CD4-positive, alpha-beta T cell treated with Interleukin-21 for 1 hour (primary cell): ENCODE results near the gene ST3GAL6.
A peak's percentile ranks its signal among the peaks of the same experiment; 100 is the strongest.
"Not testable (repeated sequence)": the region's sequence is repeated elsewhere in the genome, so short reads cannot be mapped to it uniquely, and the experiment has no call there.

Source experiments
- DNase-seq: peaks from one replicate; pipeline ENCODE4 v3.0.0-alpha.2; 2020

ST3GAL6 gene

DNA sequence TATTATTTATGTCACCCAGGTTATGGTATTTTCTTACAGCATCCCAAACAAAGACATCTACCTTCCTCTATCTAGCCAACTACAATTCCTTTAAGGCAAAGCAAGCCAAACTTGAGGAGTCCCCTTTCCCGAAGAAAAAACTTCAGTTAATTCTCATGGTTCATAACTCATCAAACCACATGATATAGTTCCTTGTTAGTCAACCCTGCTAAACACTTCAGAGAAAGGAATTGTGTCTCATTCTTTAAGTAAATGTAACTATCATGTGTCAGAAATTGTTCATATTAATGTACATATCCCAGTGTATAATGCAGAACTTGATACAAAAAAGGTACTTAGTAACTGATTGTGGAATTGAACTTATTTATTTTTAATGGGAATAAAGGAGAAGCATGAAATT lies 44.4 kb downstream of the ST3GAL6 start:
- DNase-seq = no peak

DNA sequence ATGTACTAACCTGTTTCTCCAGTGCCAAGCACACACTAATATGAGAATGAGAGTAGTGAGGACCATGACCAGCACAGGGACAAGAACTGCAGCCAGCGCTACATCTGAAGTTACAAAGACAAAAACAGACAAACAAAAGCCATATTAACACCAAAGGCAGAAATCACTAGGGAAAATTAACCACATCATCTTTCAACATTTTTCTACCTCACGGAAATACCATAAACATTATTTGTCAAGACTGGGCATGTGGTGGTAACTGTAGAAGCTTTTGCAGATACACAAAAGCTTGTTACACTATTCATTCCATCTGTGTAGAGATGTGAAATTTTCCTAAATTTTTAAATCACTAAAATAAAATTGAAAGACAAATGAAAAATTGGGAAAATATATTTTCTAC lies 44.9 kb downstream of the ST3GAL6 start:
- DNase-seq = no peak

DNA sequence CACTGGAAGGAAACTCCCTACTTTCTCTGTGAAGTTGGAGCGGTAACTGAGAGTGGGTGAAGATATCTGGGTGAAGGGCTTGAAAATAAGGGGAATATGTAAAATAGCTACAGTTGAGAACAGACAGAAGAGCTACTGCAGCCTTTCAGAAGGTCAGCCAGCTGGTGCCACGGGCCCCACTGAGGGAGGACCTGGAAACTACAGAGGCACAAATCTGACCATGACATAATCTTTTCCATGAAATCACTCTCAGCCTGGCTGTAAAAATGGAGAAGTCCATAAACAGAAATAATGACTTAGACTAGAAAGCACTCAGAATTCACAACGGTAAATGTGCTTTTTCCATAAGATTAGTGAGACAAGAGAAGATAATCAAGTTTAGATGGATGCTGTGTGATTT lies 46.4 kb downstream of the ST3GAL6 start:
- DNase-seq = no peak

DNA sequence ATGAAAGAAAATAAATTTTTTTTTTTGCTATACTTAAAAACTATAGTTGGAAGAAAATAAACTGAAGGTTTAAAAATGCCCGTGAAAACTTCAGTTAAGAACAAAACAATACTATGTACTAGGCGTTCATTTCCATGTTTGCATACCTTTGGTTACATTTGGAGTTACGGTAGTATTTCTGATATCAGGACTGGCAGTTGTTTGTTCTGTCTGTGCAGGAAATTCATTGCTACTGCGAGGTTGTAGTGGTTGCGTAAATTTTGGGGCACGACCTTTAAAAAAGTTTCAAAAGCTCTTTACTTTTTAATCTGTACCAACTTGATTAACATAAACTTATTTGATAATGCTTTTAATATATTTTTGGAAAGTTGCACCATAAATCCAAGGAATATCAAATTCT lies 47.9 kb downstream of the ST3GAL6 start:
- DNase-seq = no peak

DNA sequence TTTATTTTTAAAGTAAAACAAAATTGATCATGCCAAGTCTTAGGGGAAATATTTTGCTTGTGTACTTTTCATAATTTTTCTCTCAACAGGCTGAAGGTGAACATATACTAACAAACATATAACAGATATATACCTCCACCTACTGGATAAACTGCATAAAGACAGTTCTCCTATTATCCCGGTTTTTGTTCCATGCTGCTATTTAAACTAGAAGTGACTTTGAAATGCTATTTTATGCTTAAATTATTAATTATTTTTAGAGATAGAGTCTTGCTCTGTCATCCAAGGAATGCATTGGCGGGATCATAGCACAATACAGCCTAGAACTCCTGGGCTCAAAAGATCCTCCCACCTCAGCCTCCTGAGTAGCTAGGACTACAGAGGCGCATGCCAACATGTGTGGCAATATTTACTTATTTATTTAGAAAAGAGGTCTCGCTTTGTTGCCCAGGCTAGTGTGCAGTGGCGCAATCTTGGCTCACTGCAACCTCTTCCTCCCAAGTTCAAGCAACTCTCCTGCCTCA lies 49.8 kb downstream of the ST3GAL6 start:
- no peak for DNase-seq

DNA sequence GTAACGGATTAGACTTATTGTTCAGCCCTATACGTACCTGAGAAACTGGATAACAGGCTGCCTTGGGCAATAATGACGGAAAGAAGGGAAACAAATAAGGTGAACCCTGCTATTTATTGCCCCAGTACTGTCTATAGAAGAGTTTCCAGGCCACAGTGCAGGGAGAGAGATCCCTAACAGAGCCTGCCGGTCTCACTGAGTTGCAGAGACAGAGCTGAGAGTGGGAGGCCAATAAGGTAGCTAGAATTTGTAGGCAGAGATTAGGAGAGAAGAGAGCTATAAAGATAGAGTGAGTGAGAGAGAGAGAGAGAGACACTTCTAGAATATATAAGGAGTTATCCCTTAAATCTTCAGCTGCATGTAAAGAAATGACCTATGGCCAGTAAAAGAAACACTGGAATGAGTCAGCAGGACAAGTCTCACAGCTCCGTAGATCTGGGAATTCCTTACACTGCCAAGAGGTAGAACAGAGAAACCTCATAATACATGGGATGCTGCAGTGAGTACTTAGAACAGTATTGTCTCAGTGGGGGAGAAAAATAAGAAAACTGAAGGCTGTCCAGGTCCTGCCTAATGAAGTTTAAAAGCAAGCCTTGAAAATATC lies 51.8 kb downstream of the ST3GAL6 start:
- no peak for DNase-seq

DNA sequence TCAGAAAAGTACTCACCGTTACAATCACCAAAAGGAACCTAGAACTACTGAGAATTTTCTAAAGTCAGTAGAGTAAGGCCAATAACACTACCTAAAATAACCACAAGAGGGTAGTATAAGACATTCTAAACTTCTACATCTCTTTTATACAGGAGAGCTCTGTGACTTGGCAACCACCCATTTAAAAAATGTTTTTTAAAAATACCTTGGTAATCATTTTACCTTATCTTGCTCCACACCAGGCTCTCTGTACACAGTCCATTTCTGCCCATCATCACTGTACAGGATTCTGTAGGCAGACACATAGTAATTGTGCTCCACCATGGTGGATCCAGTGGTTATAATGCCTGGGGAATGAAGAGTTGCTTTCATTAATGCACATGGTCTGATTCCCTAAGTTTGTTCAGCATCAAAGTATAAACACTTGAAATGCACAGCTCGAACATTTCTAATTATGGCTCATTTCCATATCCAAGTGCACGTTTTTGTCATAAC lies 54.5 kb downstream of the ST3GAL6 start:
- DNase-seq = peak; percentile 25

DNA sequence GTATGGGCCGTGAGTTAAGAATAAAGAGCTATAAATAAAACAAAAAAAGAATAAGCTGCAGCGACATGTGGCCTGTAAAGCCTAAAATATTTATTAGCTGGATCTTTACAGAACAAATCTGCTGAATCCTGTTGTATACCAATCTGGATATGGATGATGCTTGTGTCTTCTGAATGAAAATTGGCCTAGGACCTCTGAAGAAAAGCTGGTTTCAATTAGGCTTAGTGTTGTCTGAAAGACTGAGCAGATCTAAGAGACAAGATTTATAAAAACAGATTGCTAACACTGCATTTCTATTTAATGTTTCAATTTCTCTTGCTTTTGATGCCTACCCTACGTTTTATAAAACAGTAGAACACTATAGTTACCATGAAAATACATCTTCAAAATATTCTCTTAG lies 57.9 kb downstream of the ST3GAL6 start:
- no peak for DNase-seq

DNA sequence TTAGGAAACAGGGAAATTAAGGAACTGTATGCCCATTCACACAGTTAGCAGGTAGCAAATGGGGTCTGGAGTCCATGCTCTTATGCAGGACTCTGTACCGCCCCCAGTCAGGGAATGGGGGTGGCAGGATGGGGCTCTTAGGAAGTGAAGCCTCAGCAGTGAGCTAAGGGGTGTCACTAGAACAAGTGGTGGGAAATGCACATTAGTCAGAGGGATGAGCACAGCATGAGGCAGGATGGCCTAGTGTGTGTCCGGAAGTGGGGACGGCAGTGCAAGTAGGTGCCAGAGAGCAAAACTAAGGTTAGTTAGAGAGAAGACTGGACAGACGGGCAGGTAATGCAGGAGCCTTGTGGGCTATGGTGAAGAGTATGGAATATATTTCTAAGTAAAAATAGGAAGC lies 60.7 kb downstream of the ST3GAL6 start:
- DNase-seq = no peak

DNA sequence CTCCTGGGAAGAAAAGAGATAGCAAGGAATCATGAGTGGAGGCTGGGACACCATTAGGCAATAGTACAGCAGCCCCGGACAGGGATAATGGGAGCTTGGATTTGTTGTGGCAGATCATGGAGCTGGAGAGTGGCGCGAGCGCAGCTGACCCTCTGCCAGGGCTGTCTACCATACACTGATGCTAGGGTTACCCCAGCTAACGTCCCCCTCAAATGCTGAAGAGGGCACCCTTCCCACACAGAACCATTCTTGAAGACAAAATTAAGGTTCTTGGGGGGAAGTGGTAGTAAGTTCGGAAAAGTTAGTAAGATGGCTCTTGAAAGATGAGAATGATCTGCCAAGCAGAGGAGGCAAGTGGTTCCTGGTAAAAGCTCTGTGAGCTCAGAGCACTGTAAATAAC lies 61.1 kb downstream of the ST3GAL6 start:
- no peak for DNase-seq

DNA sequence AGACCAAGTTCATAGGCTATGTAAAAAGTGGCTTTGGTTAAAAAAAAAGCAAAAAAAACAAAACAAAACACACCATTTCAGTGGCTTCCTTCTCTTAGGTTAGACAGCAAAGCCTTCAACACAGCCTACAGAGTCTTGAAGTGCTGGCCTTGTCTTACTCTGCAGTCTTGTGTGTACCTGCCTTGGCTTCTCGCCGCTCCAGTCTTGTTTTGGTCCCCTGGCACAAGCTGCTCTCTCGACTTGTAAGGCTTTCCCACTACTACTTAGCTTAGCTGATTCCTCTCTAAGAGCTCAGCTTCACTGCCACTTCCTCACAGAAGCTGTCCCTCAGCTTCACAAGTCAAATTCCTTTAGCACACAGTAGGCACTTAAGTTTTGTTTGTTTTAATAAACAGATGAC lies 63.0 kb downstream of the ST3GAL6 start:
- no peak for DNase-seq

DNA sequence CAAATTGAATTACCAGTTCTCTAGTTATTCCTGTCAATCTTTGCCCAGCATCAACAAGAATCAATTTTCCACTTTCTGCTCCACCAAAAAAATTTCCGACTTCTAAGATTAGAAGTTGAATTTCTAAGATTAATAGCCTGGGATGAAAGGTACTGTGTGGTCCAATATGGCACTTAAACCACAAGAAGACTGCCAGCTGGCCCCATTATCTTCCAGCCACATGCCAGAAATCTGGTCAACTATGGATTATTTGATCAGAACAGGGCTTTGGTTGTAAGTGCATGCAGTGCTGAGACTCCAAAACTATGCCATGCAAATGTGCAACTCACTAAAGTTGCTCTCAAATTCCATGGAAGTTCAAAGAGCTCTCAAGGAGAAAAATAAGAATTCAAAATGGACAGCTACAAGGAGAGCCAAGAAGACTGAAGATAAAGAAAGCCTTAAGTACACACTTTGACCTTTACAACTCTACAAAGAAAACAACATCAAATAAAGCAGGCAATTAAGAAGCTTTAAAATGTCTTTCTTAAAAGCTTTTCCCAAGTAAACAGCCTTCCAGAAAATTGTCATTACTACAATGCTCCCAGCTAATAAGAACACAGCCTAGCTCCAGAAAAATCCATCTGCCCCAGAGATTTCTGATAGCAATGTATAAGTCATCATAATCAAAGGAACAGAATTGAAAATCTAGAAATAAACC lies 64.2 kb downstream of the ST3GAL6 start:
- DNase-seq = no peak

DNA sequence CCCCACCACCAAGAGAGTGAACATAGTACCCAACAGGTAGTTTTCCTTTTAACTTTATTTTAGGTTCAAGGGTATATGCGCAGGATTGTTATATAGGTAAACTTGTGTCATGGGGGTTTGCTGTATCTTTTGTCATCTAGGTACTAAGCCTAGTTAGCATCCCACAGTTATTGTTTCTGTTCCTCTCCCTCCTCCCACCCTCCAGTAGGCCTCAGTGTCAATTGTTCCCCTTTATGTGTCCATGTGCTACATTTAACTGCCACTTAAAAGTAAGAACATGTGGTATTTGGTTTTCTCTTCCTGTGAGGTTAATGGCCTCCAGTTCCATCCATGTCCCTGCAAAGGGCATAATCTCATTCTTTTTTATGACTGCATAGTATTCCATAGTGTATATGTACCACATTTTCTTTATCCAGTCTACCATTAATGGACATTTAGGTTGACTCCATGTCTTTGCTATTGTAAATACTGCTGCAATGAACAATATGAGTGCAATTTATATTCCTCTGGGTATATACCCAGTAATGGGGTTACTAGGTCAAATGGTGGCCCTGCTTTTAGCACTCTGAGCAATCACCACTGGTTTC lies 66.2 kb downstream of the ST3GAL6 start:
- DNase-seq = no peak

DNA sequence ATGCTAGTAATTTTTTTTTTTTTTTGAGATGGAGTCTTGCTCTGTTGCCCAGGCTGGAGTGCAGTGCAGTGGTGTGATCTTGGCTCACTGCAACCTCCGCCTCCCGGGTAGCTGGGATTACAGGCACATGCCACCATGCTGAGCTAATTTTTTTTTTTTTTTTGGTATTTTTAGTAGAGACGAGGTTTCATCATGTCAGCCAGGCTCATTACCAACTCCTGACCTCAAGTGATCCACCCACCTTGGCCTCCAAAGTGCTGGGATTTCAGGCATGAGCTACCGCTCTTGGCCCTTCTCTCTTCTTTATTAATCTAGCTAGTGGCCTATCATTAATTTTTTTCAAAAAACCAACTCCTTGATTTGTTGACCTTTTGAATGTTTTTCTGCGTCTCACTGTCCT lies 67.9 kb downstream of the ST3GAL6 start:
- DNase-seq = not testable (repeated sequence)

DNA sequence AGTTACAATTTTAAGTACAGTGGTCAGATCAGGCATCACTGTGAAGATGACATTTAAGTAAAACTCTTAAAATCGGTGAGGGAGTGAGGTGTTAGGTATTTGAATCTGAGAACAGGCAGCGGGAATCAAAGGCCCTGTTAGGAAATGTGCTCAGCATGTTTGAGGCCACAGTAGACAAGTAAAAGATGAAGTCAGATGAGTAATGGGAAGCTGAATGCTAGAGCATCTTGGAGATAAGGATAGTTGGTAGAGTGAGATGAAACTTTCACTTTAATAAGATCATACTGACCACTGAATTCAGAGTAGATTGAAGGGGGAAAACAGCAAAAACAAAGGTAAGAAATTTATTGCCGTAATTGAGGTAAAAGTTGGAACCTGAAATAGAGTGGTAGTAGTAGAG lies 76.7 kb downstream of the ST3GAL6 start:
- DNase-seq = no peak

DNA sequence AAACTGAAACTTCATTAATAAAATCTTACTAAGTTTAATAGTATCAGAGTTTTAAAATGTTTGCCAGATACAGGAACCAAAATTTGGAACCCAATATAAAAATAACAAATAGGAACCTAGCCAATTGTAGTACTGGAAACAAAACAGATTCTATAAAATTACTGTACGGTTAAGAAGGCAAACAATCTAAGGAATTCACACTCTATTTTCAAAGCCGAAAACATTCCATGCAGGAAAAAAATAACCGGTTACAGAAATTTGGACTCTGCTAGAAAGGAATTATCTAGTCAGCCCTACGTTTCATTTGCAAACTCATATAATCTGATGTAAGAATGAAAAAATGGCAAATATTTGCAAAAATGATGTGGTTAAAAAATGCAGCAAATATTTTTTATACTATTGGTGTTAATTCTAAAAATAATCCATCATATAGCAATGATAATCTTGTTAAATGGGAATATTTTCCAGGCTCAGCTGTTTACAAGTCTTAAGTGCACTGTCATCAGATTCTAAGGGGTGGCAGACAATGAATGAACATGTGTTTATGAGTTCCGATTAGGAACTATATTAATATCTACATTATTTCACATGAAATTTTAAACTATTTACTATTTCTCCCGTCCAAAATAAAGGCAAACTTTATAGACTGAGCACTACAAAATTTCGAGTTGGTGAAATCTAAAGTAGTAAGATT lies 80.3 kb downstream of the ST3GAL6 start:
- no peak for DNase-seq
